Dedifferentiated amniotic fluid mesenchymal stem cell (primary cell): ENCODE results near the gene ZNF556.

Experiments used
- DNase-seq: peaks from one replicate; pipeline ENCODE4 v3.0.0-alpha.2; 2016; ENCODE audit errors: extremely low spot score

The ZNF556 gene

GRCh38 chr19:2867025-2867991 lies at the start of gene ZNF556:
TSS of gene ZNF556 (plus strand) at chr19:2867335. CDS start at chr19:2867422, 87 bp downstream.
- no peak for DNase-seq

- DNase-seq, result peak; percentile 93
Observed at GRCh38 chr19:2819540-2820111, 47.5 kb upstream of the ZNF556 start, which contains the start of gene ZNF554. TSS of gene ZNF554 (plus strand) at chr19:2819868. CDS start at chr19:2820072, 204 bp downstream.

GRCh38 chr19:2820112-2820702 lies 46.9 kb upstream of the ZNF556 start:
- no peak for DNase-seq

GRCh38 chr19:2822846-2823245 lies 44.3 kb upstream of the ZNF556 start:
- no peak for DNase-seq

GRCh38 chr19:2823646-2824045 lies 43.5 kb upstream of the ZNF556 start:
- DNase-seq, result no peak

- DNase-seq, result no peak
Observed at GRCh38 chr19:2824129-2824528, 43.0 kb upstream of the ZNF556 start.

GRCh38 chr19:2827022-2827421 lies 40.1 kb upstream of the ZNF556 start:
- DNase-seq, result no peak

GRCh38 chr19:2827840-2828489 lies 39.2 kb upstream of the ZNF556 start:
- no peak for DNase-seq

- no peak for DNase-seq
Observed at GRCh38 chr19:2834294-2834871, 32.8 kb upstream of the ZNF556 start.

- no peak for DNase-seq
Observed at GRCh38 chr19:2837430-2837829, 29.7 kb upstream of the ZNF556 start.

GRCh38 chr19:2840794-2841791 lies 26.0 kb upstream of the ZNF556 start, which contains the start of gene ZNF555:
TSS of gene ZNF555 (plus strand) at chr19:2841475. CDS start at chr19:2841573, 98 bp downstream.
- peak; percentile 100 for DNase-seq

GRCh38 chr19:2841855-2842574 lies 25.1 kb upstream of the ZNF556 start:
- no peak for DNase-seq

- DNase-seq, result no peak
Observed at GRCh38 chr19:2845107-2845506, 22.0 kb upstream of the ZNF556 start.

GRCh38 chr19:2846180-2846894 lies 20.8 kb upstream of the ZNF556 start:
- DNase-seq, result no peak

- no peak for DNase-seq
Observed at GRCh38 chr19:2847507-2847906, 19.6 kb upstream of the ZNF556 start.

GRCh38 chr19:2848616-2849015 lies 18.5 kb upstream of the ZNF556 start:
- peak; percentile 30 for DNase-seq

- no peak for DNase-seq
Observed at GRCh38 chr19:2850256-2850925, 16.7 kb upstream of the ZNF556 start.

GRCh38 chr19:2852598-2852997 lies 14.5 kb upstream of the ZNF556 start:
- no peak for DNase-seq
